ENCODE results near the gene CEP120. TPM values are rescaled to one million over a fixed set of nuclear protein-coding genes. Genes with fewer than 3 reads are reported as not detected.

The CEP120 gene
- total RNA-seq, 2 donors from 2014 or later: 14.5 to 37.5 TPM

DNA sequence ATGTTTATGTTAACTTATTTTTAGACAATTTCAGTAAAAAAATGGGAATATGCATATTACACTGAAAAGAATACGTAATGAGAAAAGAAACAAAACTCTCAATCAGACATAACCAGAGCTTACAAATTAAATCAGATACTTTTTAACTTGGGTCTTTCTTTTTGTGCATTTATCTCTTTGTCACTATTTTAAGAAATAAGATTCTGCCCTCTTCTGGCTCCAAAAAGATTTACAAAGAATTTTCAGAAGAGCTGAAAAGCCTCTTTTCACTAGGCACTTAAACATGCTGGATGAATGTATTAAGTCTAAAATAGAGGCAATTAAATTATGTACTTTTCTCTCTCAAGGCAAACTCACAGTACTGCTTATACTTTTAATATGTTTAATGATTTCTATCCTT is 55.5 kb downstream of the CEP120 start:
- 77% methylated on average over 1 of the region's 1 CpG for WGBS
- no peak for DNase-seq (ENCODE audit: low spot score)
- Histone ChIP-seq H3K4me1 (replicated peaks) (no peaks in the 10 kb centered on the region), H3K36me3 (no peaks in the 10 kb centered on the region), H3K27ac (no peak overlapping the region), H3K4me3 (no peak overlapping the region), H3K9me3 (no peaks in the 10 kb centered on the region), H3K27me3 (replicated peaks; ENCODE audit: insufficient read depth) (no peaks in the 10 kb centered on the region)
- TF ChIP-seq POLR2A (IDR thresholded peaks at IDR 0.05) (no peak), POLR2AphosphoS5 (IDR thresholded peaks at IDR 0.05) (no peak)
- TF ChIP-seq, protein P1, sequence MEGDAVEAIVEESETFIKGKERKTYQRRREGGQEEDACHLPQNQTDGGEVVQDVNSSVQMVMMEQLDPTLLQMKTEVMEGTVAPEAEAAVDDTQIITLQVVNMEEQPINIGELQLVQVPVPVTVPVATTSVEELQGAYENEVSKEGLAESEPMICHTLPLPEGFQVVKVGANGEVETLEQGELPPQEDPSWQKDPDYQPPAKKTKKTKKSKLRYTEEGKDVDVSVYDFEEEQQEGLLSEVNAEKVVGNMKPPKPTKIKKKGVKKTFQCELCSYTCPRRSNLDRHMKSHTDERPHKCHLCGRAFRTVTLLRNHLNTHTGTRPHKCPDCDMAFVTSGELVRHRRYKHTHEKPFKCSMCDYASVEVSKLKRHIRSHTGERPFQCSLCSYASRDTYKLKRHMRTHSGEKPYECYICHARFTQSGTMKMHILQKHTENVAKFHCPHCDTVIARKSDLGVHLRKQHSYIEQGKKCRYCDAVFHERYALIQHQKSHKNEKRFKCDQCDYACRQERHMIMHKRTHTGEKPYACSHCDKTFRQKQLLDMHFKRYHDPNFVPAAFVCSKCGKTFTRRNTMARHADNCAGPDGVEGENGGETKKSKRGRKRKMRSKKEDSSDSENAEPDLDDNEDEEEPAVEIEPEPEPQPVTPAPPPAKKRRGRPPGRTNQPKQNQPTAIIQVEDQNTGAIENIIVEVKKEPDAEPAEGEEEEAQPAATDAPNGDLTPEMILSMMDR (IDR thresholded peaks at IDR 0.05): peak in 1 of 4 experiments; percentile 35
- intact Hi-C loops (cut with DNase I): loop anchor here (5.0 to 10.0 kb wide), 2 partner anchors 333 to 850 kb away; partner anchors contain the start of gene PPIC

DNA sequence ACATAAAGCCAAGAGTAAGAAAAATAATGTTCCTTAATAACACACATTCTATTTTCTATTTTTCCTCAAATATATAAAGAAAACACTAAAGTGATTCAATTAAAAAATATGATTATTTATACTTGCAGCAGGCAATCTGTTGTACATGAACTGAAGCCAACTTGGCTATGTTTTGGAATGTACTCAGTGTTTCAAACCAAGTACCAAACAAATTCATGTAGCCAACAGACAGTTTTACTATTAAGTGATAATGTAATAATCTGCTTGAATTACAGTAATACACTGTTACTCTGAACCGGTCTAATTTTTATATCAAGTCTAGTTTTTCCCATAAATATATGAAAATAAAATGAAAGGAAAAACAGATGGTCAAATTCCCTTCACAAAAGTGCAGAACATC is 58.0 kb downstream of the CEP120 start:
- intact Hi-C loops (cut with DNase I): loop anchor here (5.0 to 10.0 kb wide), 2 partner anchors 330 to 848 kb away; partner anchors contain the start of gene PPIC
- 18% methylated on average over 1 of the region's 1 CpG for WGBS
- TF ChIP-seq POLR2AphosphoS5 (IDR thresholded peaks at IDR 0.05) (no peak), POLR2A (IDR thresholded peaks at IDR 0.05) (no peak)
- TF ChIP-seq, protein P1 (IDR thresholded peaks at IDR 0.05): no peak

DNA sequence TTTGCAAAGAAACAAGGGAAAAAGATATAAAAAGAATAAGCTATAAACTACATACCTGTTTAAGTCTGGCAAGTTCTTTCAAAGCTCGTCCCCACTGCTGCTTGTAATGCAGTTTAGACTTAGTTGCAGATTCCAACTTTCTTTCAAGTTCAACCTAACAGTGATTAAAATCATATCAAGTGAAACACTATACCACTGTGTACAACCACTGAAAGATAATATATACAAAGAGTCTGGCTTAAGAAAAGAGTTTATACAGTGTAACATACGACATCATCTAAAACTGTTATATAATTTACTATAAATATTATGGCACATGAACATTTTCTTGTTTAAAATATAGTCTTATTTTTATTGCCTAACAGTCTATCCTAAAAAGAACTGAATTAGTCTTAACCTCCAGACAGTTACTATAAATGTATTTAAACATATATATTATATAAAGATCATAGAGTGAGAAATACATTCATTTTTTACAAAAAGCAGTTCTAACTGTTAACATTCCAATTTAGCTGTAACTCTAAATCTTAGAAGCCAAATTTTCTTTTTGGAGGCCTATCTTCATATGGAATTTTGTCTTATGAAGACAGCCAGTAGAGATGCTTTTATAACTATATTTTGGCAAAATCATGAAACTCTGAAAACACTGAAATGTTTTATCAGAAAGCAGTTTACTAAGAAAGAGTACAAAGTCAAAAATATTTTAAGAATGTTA is 58.6 kb downstream of the CEP120 start:
- H3K36me3 ChIP-seq: no peaks in the 10 kb centered on the region
- intact Hi-C loops (cut with DNase I): loop anchor here (5.0 to 10.0 kb wide), 2 partner anchors 330 to 847 kb away; partner anchors contain the start of gene PPIC
- H3K27ac ChIP-seq: no peak overlapping the region
- no peaks in the 10 kb centered on the region for H3K27me3 ChIP-seq (replicated peaks; ENCODE audit: insufficient read depth)
- H3K4me1 ChIP-seq (replicated peaks): no peaks in the 10 kb centered on the region
- DNase-seq (ENCODE audit: low spot score): no peak
- no peak overlapping the region for H3K4me3 ChIP-seq
- 34% methylated on average over 2 of the region's 2 CpGs for WGBS
- TF ChIP-seq, protein P1 (IDR thresholded peaks at IDR 0.05): no peak
- TF ChIP-seq POLR2A (IDR thresholded peaks at IDR 0.05): no peak
- no peak for TF ChIP-seq POLR2AphosphoS5 (IDR thresholded peaks at IDR 0.05)
- H3K9me3 ChIP-seq: no peaks in the 10 kb centered on the region

More for the DNA sequence above, 58.0 kb downstream of the CEP120 start:
- no peak for DNase-seq (ENCODE audit: low spot score)
- Histone ChIP-seq H3K27me3 (replicated peaks; ENCODE audit: insufficient read depth) (no peaks in the 10 kb centered on the region), H3K27ac (no peak overlapping the region), H3K36me3 (no peaks in the 10 kb centered on the region), H3K4me3 (no peak overlapping the region), H3K9me3 (no peaks in the 10 kb centered on the region), H3K4me1 (replicated peaks) (no peaks in the 10 kb centered on the region)

DNA sequence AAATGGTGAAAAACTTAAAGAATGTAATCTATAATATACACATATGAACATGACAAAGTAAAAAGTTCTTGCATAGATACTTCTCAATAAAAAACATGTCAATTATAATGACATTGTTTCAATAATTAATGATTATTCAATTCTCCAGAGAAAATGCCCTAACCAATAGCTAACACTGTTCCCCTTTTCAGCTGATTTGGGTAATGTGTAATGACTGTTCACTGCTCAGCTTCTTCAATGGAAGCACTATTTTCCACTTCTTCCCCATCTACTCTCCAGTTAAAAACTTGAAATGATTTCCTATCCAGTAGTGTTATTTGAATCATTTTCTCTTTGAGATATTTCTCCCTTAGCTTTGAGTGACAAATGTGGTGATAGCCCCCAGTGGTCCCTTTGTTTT is 62.3 kb downstream of the CEP120 start:
- no peak for DNase-seq (ENCODE audit: low spot score)
- TF ChIP-seq, protein P1 (IDR thresholded peaks at IDR 0.05): no peak
- TF ChIP-seq POLR2A (IDR thresholded peaks at IDR 0.05): no peak
- no peak for TF ChIP-seq POLR2AphosphoS5 (IDR thresholded peaks at IDR 0.05)
- Histone ChIP-seq H3K27ac (no peak overlapping the region), H3K27me3 (replicated peaks; ENCODE audit: insufficient read depth) (no peaks in the 10 kb centered on the region), H3K4me3 (no peak overlapping the region), H3K36me3 (no peaks in the 10 kb centered on the region), H3K4me1 (replicated peaks) (no peaks in the 10 kb centered on the region), H3K9me3 (no peaks in the 10 kb centered on the region)
- intact Hi-C loops (cut with DNase I): loop anchor here (10.0 kb wide), 1 partner anchor 326 kb away; the partner anchor contains the start of gene PPIC

DNA sequence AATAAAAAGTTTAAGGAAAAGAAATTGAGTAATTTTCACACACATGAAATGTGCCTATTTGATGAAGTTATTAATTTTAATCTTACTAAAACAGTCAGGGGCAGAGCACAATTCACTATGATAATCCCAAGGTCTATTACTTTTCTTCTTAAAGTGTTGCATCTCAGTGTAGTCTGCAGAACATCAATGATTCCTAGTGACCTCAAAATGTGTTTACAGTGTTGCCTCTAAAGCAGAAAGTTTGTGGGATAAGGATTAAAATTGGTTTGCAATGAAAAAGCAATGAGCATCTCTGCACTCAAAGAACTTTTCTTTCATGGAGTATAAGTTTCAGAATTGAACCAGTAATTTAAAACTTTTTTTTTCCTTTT is 63.0 kb downstream of the CEP120 start:
- Histone ChIP-seq H3K4me3 (no peak overlapping the region), H3K27me3 (replicated peaks; ENCODE audit: insufficient read depth) (no peaks in the 10 kb centered on the region), H3K27ac (no peak overlapping the region), H3K4me1 (replicated peaks) (no peaks in the 10 kb centered on the region), H3K9me3 (no peaks in the 10 kb centered on the region), H3K36me3 (no peaks in the 10 kb centered on the region)
- intact Hi-C loops (cut with DNase I): loop anchor here (10.0 kb wide), 1 partner anchor 325 kb away; the partner anchor contains the start of gene PPIC
- no peak for DNase-seq (ENCODE audit: low spot score)
- TF ChIP-seq, protein P1 (IDR thresholded peaks at IDR 0.05): no peak
- no peak for TF ChIP-seq POLR2AphosphoS5 (IDR thresholded peaks at IDR 0.05)
- no peak for TF ChIP-seq POLR2A (IDR thresholded peaks at IDR 0.05)

Measured in prostate gland (tissue), 2 donors.